HL-60 (cell line): ENCODE data around the gene OR2K2.

Source experiments
- GABPA ChIP-seq: IDR thresholded peaks from 2 replicates; pipeline ENCODE4 v1.6.1; 2012; ENCODE audit warnings: low read depth
- POLR2AphosphoS5 ChIP-seq: IDR thresholded peaks from 2 replicates; pipeline ENCODE4 v1.6.1; 2012; ENCODE audit warnings: low read depth
- SPI1 ChIP-seq: IDR thresholded peaks from 2 replicates; pipeline ENCODE4 v1.6.1; 2012; ENCODE audit warnings: low read depth, mild to moderate bottlenecking, borderline replicate concordance
- TF ChIP-seq, protein P1 (sequence below): IDR thresholded peaks from one replicate; pipeline ENCODE4 v1.5.1; 2011; ENCODE audit warnings: low read length, control low read depth, inconsistent platforms; ENCODE audit not compliant: insufficient read depth
- TF ChIP-seq, protein P2 (sequence below): IDR thresholded peaks from 2 replicates; pipeline ENCODE4 v1.6.1; 2012; ENCODE audit warnings: low read depth; ENCODE audit not compliant: insufficient replicate concordance

DNA sequence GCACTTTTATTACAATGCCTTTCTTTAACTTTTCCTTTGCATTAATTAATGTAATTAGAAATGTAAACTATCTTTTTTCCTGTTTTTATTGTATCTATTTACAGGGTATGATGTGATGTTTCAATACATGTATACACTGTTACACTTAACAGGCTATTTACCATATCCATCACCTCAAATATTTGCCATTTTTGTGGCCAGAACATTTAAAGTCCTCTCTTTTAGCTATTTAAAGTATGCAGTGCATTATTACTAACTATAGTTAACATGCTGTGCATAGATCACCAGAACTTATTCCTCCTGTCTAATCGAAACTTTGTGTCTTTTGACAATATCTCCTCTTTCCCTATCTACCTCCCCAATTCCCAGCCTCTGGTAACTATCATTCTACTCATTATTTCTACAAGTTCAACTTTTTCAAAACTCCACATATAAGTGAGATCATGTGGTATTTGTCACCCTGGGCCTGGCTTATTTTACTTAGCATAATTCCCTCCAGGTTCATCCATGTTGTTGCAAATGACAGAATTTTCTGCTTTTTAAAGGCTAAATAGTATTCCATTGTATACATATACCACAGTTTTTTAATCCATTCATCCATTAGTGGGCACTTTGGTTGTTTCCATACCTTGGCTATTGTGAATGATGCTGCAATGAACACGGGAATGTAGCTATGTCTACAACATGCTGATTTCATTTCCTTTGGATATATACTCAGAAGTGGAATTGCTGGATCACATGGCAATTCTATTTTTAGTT is 32.8 kb downstream of the OR2K2 start:
- TF ChIP-seq SPI1 (no peak), POLR2AphosphoS5 (no peak), GABPA (no peak)
- TF ChIP-seq, protein P1, sequence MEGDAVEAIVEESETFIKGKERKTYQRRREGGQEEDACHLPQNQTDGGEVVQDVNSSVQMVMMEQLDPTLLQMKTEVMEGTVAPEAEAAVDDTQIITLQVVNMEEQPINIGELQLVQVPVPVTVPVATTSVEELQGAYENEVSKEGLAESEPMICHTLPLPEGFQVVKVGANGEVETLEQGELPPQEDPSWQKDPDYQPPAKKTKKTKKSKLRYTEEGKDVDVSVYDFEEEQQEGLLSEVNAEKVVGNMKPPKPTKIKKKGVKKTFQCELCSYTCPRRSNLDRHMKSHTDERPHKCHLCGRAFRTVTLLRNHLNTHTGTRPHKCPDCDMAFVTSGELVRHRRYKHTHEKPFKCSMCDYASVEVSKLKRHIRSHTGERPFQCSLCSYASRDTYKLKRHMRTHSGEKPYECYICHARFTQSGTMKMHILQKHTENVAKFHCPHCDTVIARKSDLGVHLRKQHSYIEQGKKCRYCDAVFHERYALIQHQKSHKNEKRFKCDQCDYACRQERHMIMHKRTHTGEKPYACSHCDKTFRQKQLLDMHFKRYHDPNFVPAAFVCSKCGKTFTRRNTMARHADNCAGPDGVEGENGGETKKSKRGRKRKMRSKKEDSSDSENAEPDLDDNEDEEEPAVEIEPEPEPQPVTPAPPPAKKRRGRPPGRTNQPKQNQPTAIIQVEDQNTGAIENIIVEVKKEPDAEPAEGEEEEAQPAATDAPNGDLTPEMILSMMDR, result no peak
- TF ChIP-seq, protein P2, sequence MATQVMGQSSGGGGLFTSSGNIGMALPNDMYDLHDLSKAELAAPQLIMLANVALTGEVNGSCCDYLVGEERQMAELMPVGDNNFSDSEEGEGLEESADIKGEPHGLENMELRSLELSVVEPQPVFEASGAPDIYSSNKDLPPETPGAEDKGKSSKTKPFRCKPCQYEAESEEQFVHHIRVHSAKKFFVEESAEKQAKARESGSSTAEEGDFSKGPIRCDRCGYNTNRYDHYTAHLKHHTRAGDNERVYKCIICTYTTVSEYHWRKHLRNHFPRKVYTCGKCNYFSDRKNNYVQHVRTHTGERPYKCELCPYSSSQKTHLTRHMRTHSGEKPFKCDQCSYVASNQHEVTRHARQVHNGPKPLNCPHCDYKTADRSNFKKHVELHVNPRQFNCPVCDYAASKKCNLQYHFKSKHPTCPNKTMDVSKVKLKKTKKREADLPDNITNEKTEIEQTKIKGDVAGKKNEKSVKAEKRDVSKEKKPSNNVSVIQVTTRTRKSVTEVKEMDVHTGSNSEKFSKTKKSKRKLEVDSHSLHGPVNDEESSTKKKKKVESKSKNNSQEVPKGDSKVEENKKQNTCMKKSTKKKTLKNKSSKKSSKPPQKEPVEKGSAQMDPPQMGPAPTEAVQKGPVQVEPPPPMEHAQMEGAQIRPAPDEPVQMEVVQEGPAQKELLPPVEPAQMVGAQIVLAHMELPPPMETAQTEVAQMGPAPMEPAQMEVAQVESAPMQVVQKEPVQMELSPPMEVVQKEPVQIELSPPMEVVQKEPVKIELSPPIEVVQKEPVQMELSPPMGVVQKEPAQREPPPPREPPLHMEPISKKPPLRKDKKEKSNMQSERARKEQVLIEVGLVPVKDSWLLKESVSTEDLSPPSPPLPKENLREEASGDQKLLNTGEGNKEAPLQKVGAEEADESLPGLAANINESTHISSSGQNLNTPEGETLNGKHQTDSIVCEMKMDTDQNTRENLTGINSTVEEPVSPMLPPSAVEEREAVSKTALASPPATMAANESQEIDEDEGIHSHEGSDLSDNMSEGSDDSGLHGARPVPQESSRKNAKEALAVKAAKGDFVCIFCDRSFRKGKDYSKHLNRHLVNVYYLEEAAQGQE, result no peak
